PFSK-1 (cell line): ENCODE data around the gene UFC1.

Experiments used
- POLR2AphosphoS5 ChIP-seq: IDR thresholded peaks from 2 replicates; pipeline ENCODE4 v1.6.1; 2012; ENCODE audit warnings: low read depth, mild to moderate bottlenecking, control low read depth, low read length, moderate library complexity
- SIN3A ChIP-seq: IDR thresholded peaks from 2 replicates; pipeline ENCODE4 v1.6.1; 2012; ENCODE audit warnings: mild to moderate bottlenecking, low read length, moderate library complexity, borderline replicate concordance; ENCODE audit not compliant: insufficient read depth
- TAF1 ChIP-seq: IDR thresholded peaks from 2 replicates; pipeline ENCODE4 v1.6.1; 2012; ENCODE audit warnings: low read length, control low read depth, borderline replicate concordance; ENCODE audit not compliant: insufficient read depth

GRCh38 chr1:161162806-161163205 lies 9.0 kb downstream of the UFC1 start:
- TF ChIP-seq POLR2AphosphoS5 (no peak), SIN3A (no peak), TAF1 (no peak)
